Activated CD4-positive, alpha-beta T cell treated with anti-CD3 and anti-CD28 coated beads for 24 hours (primary cell): ENCODE data around the gene KLF5.
A peak's percentile ranks its signal among the peaks of the same experiment; 100 is the strongest.

Experiments used
- DNase-seq, 2 donors: peaks; one replicate each; pipeline ENCODE4 v3.0.0-alpha.2; 2020; ENCODE audit warnings: low read depth in 2 of 2

KLF5 gene

DNA sequence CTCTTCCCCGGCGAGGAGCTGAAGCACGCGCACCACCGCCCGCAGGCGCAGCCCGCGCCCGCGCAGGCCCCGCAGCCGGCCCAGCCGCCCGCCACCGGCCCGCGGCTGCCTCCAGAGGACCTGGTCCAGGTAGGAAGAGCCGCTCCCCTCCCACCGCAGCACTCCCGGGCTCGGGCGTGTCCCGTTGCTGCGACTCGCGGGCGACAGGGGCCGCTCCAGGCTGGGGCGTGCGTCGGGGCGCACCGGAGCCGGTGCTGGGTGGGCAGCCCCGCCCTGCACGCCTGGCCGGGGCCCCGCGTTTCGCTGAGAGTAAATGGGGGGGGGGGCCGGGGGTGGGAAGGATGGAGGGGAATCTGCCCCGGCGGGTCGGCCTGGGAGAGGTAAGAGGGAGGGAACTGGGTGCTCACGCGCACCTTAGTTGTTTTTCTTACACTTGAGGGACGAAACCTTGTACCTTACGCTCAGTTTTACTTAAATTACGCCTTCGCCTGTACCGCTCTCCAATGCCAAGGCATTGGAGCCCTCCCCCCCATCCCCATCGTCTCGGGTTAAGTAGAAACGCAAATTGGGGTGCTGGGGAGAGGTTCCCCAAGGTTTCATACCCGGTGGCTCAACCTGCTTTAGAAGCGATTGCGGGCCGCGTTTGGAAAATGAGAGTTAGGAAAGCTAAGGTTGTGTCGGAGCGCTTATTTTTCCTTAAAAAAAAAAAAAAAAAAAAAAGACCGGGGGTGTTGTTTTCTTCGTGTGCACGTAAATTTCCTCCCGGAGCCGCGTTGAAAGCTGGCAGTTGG, 850 bp downstream of the KLF5 start:
- peak in 1 of 2 donors; percentile 30 for DNase-seq

DNA sequence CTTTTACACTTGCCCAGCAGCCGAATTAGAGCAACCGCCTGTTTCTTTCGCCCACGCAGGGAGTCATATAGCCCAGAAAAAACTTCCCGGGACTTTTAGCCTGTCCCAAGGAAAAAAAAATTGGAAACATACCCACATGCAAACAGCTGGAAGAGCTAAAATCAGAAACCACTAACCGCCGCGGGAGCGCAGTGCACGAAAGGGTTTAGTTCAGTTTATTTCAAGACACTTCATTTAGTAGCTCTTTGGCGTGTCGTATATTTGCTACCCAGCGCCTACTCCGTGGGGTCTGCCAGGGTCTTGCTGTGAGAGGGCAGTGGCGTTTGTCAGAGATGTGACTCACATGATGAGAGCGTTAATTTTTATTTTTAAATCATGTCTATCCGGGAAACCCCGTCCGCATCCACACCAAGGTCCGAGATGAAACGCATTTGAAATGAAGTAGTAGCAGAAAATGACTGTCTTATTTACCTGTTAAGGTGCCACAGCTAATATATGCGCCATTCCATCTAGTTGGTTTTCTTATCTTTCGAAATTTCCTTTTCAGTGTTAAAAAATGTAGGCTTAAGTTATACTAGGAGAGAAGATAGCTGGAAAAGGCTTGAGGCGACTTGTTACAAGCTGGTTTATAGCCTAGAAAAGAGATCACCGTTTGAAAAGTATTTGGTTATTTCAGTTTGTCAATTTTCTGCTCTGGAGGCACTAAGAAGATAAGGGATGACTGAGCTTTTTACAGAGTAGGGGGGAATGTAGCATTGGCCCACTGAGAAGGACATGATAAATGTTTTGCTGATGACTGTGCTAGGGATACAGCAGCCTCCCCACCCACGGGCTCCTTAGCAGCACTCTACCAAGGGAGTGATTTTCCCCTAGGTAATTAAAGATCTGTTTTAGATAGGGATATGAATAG, 1.7 kb downstream of the KLF5 start:
- no peak for DNase-seq

DNA sequence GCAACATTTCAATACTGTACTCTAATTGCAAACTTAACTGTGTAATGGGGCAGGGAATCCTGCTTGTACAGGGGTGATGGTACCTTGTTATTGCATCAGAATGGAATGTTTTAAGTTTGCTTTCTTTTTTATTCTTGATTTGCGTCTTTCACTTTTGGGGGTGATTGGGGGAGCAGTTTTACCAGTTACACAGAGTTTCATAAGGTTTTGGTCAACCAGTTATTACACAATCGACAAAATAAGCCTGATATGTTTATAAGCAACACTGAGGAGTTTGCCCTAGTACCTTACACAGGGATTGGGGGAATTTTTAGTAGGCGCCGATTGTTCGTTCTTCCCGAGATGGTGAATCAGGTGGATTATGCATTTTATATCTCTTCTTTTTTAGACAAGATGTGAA, 2.7 kb downstream of the KLF5 start:
- no peak for DNase-seq

DNA sequence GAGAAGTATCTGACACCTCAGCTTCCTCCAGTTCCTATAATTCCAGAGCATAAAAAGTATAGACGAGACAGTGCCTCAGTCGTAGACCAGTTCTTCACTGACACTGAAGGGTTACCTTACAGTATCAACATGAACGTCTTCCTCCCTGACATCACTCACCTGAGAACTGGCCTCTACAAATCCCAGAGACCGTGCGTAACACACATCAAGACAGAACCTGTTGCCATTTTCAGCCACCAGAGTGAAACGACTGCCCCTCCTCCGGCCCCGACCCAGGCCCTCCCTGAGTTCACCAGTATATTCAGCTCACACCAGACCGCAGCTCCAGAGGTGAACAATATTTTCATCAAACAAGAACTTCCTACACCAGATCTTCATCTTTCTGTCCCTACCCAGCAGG, 3.1 kb downstream of the KLF5 start:
- no peak for DNase-seq

DNA sequence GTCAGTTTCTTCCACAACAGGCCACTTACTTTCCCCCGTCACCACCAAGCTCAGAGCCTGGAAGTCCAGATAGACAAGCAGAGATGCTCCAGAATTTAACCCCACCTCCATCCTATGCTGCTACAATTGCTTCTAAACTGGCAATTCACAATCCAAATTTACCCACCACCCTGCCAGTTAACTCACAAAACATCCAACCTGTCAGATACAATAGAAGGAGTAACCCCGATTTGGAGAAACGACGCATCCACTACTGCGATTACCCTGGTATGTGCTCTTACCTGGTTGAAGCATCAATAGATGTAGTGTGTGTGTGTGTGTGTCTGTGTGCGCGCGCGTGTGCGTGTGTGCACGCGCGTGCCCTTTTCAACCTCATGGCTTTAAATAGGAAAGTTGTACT, 3.7 kb downstream of the KLF5 start:
- no peak for DNase-seq

DNA sequence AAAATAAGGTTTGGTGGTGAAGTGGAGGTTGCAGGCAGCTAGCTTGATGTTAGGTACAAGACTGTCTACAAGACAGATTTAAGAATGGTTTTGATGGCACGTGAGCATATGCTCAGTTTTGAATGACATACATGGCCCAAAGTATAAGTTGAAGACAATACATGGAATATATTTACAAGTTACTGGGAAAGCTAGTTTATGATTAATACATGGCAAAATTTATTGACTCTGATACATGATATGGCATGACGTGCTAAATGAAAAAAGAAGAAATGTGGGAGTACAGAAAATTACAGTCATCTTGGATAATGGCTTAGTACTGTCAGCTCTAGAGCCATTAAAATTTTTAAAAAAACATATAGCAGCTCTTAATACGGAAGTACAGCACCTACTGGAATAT, 4.4 kb downstream of the KLF5 start:
- no peak for DNase-seq

DNA sequence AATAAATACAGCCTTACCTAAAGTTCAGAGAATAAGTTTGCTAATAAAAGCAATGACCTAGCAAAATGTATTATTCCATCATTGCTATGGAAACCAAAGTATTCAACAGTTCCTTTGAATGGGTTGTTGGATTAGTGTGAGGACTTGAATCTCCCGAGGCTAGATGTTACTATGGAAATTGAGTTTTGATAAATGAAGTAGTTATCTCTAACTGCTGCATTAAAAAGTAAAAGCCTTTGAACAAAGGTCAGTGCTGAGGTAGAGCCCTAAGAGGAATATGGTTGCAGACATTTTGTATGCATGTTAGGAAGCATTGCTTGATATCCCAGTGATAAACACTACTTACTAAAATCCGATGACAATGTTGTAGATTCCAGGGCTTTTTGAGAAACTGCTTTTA, 6.2 kb downstream of the KLF5 start:
- DNase-seq = no peak

DNA sequence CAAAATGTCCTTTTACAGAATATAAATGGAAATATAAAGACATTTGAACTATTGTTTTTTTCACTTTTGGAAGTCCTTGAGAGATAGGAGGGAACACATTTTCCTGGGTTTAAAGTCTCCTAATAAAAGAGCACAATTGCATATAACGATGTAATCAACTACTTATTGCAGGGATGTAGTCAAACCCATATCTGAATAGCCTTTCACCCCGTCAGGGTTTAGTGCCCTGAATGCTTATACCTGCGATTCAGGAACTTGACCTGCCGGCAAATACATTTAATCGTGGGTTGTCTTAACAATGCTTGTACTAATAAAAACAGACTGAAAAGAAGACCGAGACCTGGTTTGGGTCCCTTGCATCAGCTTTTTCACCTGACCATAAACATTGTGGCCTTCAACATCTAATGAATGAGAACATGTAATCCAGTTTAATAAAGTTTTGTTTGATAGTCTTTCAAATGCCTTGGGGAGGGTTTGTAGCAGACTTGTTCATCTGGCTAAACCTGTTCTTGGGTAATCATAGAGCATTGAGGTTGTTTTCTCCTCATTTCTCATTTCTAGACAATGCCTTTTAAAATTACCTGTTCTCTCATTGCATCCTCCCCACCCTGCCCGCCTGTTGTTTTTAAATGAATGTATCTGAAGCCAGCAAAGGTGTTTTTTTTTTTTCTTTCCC, 7.0 kb downstream of the KLF5 start:
- DNase-seq = no peak

DNA sequence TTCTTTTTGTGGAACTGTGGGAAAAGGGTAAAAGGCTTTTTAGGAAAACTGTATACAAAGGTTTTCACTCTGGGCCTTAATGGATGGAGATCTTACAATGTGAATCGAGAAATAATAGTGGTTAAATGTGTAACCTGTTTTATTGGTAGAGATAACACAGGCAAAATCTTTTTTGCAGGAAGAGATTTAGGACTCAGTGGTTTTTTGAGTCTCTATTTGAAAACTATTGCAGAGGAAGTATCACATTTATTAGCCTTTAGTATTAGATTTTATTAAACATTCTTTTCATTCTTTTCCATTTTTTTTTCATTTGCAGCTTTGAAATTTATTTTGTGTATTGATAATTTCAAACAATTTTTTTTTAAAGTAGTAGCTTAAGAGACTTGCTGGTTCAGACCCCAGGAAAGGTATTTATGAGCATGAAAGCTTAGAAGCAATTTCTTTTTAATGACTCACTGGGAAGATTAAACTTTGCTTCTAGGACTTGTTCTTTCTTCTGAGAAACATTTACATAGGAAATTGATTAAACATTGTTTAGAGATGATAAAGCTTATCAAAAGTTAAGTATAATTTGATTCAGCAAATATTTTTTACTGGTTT, 10.5 kb downstream of the KLF5 start:
- DNase-seq = no peak

DNA sequence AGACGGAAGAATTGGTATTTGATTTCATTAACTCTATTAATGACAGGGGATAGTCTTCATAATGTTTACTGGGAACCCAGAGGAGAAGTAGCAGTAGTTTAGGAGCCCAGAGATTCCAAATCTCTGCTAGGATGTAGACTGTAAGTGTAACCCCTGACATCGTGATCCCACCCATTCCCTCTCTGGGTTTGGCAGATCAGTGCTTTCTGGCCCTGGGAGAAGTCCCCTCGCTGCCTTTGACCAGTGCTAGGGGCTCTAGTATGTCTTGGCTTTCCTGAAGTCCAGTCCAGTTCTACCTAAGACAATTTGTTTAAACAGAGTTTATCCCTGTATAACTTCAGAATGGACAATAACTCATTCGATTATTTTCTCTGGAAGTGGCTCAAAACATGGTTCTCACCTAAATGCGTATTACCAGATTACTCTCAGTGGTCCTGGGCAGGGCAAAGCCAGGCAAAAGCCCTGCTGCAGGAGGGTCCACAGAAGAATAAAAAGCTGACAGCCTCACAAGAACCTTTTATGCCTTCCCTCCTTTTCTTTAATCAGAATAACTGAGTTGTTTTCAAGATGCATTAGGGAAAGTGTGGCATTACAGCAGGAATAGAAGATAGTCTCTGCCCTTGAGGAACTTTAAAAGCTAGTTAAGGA, 11.8 kb downstream of the KLF5 start:
- no peak for DNase-seq

DNA sequence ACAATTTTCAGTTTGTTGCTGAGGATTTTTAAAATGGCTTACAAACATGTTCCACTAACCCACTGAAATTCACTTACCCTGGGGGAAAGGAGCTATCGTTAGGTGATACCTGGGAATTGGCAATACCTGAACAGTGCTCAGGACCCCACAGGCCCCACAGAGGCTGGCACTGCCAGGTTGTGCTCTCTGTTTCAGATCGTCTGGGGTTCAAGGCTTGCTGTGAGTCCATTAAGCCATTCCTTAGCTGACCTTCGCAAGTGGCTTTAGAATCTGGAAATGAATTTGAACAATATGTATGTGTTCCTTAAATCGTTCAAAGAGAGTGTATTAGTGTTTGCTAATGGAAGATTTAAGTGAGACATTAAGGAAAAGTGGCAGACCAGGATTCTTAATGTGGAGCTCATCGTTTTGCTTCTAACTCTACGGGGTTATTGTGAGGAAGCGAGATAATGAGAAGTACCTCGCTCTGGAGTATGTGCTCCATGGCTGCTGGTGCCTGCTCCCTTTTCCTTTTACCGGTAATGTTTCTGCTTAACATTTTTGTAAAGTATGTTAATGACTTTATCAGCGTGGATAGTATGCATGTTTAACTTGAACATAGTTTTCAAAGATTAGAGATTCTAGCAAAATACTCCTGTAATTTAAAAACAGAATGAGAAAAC, 13.6 kb downstream of the KLF5 start:
- no peak for DNase-seq

DNA sequence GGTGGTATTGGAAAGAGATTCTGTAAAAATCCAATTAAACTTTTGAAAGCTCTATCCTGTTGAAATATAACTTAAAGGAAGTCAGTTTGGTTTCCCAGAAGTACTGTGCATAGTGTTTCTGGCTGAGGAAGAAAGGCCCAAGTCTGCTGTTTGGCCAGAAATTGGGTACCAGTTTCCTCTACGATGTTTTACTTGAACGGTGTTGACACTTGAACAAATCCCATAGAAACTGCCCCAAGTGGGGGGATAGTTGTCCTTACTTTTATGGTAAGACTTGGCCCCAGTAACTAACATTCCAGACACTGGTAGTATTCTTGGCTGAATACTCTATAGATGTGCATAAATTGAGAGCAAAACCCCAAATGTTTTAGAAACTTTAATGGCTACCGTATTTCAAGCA, 14.2 kb downstream of the KLF5 start:
- no peak for DNase-seq

DNA sequence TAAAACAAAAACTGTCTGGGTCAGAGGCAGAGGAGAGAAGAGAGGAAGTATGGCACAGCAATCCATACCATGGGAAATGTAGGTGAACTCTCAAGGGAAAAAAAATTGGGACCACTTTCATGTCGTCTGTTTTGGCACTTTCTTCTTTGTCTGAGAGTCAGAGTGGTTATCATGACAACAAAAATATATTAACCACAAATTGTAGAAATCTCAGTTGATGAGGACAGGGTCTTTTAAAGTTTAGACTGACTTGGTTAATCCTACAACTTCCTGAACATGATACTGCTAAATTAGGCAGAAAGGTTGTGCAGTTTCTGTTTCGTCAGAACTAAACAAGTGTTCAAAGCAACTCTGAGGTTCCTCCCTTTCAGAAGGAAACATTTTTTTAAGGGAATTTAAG, 15.2 kb downstream of the KLF5 start:
- DNase-seq = no peak

DNA sequence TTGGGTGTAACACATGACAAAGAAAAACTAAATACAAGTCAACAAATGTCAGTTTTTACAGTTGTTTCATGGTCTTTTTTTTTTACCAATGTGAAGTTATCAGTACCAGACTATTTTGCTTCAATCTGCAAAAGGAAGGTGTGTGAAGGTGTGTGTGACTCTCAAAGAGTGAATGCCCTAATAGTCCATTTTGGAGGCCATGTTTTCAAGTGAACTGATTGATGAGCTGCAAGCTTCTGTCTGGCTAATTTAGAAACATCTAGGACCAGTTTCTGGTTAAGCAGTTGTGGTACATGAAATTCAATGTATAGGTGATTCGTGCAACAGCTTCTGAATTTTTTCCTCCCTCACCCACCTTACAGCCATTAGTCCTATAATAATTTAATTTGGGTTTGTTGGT, 16.1 kb downstream of the KLF5 start:
- DNase-seq = no peak

DNA sequence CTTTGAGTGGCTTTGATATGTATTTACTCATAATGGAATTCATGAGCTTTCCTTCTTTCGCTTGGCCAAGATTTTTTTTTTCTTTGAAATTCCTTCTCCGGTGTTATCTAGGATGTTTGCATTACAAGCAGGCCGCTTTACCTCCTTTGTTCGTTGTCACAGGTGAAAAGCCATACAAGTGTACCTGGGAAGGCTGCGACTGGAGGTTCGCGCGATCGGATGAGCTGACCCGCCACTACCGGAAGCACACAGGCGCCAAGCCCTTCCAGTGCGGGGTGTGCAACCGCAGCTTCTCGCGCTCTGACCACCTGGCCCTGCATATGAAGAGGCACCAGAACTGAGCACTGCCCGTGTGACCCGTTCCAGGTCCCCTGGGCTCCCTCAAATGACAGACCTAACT, 16.7 kb downstream of the KLF5 start:
- no peak for DNase-seq

DNA sequence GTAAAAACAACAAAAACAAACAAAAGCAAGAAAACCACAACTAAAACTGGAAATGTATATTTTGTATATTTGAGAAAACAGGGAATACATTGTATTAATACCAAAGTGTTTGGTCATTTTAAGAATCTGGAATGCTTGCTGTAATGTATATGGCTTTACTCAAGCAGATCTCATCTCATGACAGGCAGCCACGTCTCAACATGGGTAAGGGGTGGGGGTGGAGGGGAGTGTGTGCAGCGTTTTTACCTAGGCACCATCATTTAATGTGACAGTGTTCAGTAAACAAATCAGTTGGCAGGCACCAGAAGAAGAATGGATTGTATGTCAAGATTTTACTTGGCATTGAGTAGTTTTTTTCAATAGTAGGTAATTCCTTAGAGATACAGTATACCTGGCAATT, 17.1 kb downstream of the KLF5 start:
- DNase-seq = no peak

DNA sequence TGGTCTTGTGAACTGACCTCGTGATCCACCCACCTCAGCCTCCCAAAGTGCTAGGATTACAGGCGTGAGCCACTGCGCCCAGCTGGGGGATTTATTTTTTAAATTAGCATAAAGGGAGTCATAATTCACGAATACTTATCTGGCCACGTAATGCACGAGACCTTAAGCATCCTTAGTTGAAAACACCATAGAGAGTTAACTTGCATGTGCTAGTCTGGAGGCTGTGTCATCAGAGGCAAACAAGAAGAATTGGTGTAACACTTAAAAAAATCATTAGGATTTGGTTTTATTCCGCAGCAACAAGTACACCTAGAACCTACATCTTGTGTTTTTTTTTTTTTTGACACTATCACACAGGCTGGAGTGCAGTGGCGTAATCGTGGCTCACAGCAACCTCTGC, 19.1 kb downstream of the KLF5 start:
- DNase-seq = no peak

DNA sequence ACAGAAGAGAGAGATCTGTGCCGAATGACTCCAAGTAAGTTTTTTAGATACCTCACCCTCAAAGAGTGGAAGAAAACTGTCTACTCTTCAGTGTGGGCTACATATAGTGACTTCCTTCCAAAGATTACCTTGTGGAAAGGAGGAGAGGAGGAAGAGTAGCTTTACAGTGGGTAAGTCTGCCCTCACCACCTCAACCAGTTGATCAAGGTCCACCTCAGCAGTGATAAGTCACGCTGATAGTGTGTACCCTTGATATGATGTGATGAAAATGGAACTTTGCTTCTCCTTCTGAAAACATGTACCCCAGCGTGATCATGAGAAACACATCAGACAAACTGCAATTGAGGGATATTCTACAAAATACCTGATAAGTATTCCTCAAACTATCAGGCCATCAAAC, 20.6 kb downstream of the KLF5 start:
- DNase-seq = no peak

DNA sequence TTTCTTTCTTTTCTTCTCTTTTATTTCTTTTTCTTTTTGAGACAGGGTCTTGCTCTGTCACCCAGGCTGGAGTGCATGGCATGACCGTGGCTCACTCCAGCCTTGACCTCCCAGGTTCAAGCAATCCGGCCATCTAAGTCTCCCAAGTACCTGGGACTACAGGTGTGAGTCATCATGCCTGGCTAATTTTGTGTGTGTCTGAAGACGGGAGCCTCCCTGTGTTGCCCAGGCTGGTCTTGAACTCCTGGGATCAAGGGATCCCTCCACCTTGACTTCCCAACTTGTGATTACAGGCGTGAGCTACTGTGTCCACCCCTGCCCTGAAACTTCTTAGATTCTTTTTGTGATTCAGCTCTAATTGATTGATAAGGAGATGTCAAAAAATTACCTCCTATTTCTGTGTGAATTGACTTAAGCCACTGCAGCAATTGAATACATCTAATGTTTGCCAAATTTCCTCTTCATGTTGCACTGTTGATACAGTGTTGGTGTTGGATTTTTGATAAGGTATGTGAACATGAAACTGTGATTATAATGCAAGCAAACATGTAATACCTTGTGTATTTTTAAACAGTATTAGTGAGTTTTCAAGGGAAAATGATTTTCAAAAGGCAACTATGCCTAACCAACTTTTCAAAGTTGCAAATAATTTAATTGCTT, 22.6 kb downstream of the KLF5 start:
- no peak for DNase-seq

DNA sequence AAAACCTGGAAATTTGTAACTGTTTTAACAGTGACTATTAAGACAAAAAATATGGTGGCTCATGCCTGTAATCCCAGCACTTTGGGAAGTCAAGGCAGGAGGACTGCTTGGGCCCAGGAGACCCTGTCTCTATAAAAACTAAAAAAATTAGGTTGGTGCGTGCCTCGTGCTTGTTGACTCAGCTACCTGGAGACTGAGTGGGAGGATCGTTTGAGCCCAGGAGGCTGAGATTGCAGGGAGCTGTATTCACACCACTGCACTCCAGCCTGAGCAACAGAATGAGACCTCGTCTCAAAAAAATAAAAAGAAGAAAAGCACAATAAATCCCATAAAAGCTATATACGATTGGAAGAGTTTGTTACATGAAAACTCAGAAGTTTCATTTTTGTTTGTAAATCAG, 23.7 kb downstream of the KLF5 start:
- DNase-seq = no peak

DNA sequence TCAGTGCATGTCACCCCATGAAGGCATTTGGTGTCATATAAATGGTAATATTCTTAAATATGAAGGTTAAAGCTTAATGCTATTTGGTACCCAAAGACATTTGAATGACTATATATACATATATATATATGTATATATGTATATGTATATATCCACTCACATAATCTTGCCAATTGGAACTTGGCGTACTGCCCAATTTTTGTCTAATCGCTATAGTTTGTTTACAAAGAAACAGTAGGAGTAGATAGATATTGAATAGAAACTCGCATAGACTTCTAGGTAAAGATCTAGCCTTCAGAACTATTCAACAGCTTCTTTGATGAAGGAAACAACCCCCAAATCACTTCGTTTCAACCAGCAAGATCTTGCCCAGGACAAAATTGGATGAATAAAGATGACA, 24.1 kb downstream of the KLF5 start:
- DNase-seq = no peak
